HG03469 (cell line): Measurements from ENCODE around the gene SLC12A3.

Experiments used
- ATAC-seq: cut with Tn5 transposase; IDR thresholded peaks from one replicate; pipeline ENCODE4 v1.9.1; 2021; ENCODE audit warnings: mild to moderate bottlenecking, moderate library complexity, moderate number of reproducible peaks; ENCODE audit not compliant: unreplicated experiment

The SLC12A3 gene

DNA sequence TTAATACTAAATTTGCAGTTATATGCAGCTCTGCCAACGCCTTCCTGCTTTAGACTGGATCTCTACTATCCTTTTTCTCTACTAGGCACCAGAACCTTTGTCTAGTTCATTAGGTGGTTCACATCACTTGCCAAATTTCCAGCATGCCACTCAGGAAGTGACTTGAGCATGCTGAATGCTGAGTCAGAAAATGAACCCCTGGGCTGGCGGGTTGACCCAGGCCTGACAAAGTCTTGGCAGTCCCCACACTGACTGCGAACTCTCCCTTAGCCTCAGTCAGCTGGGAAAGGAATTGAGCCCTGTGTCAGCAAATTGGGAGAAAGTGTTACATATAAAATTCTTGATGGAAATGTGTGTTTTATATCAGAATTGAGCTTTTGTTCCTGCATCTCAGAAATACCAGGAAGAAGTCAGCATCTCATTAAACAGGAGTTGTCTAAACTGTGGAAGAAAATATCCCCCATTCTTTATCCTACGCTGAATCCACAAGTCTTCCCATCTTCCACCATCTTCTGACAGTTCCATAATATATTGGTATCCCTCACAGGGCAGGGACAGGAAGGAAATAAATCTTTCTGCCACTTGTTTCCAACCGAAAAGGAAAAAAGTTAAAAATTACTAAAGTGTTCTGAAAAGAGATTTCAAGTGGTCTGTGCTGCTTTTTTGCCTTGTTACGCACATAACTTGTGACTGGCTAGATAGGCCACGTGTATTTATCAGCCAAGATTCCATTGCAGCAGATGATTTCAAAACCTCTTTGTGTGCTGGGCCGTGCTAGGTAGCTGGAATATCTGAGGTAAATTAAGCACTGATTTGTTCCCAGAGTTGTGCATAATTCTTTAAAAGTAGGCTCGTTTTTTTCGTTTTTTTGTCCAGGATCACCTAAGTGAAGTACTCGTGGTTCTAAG is 16.7 kb upstream of the SLC12A3 start:
- no peak for ATAC-seq

DNA sequence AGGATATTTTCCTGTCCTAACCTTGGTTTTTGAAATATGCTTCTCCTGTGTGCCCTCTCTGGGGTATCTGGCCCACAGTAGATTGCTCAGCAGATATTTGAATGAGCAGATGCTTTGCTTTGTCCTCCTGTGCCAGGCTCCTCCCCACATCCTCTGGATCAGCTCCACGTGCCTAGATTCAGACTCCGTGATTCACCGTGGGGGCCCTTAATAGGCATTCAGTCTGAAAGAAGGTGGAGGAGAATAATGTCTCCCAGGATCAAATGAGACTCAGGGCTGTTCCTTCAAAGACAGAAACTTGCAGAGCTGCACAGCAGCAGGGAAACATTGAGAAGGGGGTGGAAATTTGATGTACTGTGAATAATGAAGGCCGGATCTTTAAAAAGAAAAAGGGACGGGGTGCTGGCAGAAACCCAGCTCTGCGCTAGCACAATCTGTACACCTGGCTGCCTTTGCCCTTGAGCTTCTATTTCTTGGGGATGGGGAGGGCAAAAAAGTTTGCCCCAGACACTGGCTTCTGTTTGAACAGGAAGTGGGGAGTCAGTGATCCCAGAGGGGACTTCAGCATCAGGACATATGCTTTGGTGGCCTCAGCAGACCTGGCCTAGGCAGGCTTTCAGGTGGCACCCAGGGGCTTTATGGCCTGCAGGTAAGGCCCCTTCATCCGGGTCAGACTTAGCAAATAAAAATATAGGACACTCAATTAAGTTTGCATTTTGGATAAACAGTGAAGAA is 15.9 kb upstream of the SLC12A3 start:
- ATAC-seq: no peak

DNA sequence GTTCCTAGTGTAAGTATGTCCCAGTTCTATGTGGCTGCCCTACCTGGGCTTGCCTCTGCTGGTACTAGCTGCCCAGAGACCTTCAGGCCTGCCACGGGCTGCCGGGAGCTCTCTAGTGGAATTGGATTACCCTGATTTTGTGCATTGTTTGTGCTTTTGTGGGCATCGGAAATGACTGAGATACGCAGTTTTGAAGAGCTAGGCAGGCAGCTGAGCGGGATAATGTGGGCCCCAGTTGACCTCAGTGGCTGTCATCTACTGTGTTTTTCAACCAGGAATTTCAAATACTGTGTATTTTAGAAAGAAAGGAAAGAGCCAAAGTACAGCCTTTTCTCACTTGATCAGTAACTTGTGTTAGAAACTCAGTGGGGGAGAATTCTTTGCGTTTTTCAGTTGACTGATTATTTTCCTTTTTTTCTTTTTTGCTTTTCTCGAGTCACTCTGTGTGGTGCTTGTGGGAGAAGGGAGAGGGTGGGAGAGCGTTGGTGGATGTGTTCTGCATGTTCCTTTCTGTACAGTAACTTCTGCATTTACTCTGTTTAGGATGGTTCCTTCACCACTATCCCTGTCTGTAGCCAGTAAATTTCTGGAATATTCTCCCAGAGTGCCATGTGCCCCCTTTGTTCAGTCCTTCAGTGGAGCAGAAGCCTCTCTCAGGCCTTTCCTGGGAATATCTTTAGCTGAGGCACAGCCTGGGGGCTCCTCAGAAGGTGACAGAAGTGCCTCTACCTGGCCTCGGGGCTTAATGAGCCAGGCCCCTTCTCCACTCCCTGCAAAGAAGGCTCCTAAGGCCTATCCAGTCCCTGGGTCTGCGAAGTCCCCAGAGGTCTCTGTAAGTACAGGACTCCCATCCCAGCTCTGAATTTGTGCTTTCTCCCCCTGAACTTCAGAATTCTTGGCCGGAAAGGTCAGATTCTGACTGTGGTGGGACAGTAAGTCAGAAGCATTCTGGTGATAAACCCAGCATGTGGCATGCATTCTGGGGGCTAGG is 15.0 kb upstream of the SLC12A3 start:
- no peak for ATAC-seq

DNA sequence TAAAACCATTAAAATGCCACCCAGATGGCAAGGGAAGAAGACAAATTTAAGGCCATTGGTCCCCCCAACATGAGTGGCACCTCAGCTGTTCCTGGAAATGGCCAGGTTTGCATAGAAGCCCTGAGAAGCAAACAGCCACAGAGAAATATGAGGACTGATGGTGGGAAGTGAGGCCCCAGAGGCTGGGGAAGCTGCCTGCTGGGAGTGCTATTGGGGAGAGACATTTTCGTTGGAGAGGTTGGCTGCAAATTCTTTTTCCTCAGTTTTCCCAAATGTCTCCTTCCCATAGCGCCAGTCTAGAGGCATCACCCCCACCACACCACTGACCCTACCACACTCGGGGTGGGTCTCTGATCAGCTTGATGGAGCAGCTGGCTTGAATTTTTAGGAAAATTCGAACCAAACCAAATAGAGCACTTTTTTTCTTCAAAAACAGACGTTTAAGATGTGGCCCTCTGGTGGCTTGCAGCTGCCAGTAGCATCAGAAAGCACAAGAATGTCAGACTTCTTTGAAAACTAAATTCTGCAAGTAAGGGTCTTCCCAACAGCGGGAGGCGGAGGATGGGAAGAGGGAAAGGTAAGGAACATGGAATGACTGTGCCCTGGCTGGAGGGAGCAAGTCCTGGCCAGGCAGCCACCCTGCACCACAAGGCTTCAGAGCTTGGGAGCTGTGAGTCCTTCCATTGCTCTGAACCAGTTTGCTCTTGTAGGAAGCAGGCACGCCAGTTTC is 13.2 kb upstream of the SLC12A3 start:
- no peak for ATAC-seq

- no peak for ATAC-seq
Observed at GRCh38 chr16:56852401-56852730, 12.6 kb upstream of the SLC12A3 start.

DNA sequence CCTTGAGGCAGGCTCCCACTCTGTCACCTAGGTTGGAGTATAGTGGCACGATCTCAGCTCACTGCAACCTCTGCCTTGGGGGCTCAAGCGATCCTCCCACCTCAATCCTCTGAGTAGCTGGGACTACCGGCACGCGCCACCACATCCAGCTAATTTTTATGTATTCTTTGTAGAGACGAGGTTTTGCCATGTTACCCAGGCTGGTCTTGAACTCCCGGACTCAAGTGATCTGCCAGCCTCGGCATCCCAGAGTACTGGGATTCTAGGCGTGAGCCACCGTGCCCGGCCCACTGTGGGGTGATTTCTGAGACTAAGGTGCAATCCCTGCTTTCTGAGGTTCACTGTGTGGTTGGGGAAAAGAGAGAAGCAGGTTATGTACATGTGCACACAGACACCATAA is 12.0 kb upstream of the SLC12A3 start:
- no peak for ATAC-seq

DNA sequence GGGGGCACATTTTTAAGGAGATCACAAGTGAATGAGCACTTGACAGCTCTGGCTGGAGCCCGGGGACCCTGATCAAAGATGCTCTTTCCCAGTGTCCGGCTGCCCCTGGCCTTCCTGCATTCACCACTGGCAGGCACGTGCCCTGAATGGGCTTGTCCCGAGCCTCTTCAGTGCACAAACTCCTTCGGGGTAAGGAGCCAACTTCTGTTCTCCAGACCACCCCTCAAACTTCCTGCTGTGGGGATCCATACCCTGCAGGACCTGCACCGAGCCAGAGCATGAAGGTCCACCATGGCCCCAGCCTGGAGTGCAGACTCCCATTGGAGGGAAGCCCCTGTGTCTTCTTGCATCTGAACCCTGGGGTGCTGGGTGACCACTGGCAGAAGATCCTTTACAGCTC is 9.8 kb upstream of the SLC12A3 start:
- no peak for ATAC-seq

DNA sequence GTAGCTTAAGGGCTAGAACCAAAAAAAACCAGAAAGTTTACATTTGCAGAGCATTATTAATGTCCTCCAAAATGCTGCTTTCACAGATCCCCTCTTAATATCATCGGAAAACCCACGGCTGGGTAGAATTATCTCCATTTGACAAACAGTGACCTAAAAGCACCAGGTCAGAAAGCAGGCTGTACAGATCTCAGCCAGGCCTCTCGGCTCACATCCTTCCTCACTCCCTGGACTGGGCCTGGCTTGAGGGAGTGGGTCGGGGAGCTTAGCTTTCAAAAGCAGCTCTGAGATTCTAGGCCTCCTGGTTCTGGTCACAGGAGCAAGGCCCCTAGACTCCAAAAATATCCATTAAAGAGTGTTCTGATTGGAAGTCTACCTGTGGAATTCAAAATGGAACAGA is 9.1 kb upstream of the SLC12A3 start:
- ATAC-seq: no peak

DNA sequence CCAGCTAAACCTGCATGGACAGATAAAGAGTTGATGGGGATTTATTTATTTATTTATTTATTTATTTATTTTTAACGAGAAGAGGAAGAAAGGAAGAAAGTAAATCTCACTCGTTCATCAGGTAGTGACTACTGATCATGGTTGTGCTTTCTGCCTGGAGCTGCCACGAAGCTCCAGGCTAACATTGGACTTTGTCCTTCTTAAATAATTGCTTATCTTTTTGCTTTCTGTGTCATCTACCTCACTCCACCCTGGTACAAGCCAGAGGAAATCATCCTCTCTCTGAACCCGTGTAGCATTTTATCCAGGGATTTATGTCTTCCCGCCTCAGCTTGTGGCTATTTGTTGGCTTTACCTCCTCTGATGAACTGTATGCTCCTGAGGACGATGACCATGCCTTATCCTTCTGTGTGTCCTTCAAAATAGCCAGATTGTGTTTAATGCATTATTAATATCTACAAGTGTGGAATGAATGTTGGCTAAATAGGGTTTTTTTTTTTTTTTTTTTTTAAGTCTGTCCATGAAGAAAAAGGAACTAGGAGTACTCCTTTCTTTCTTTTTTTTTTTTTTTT is 8.0 kb upstream of the SLC12A3 start:
- no peak for ATAC-seq

DNA sequence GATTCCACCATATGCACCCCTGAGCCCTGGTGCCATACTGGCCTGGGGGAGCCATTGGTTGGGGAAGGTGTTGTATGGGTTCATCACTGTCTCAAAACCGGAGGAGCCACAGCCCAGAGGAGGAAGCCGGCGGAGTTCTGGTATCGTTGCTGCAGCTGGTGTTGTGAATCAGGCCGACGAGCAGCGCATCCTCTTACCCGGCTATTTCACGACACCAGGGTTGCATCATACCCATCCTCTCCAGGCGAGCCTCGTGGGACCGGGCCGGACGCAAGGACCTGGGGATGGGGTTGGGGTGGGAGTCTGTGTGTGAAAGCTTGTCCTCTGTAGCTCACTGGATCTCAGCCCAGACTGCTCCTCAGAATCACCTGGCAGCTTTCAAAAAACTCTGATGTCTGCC is 6.6 kb upstream of the SLC12A3 start:
- ATAC-seq: no peak

DNA sequence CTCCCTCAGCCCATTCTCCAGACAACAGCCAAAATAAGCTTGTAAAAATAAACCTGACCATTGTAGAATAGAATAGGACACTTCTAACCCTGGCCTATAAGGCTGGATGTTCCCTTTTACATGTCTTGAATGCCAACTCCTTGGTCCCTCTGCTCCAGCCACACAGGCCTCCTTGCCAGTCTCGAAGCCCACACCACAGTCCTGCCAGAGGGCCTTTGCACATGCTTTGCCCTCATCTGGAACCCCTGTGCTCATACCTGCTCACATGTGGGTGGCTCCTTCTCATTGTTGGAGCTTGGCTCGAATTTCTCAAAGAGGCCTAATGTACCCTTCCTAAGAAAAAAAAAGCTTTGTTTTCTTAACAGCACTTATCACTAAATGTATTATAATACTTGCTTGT is 5.4 kb upstream of the SLC12A3 start:
- ATAC-seq: no peak

- ATAC-seq: peak; percentile 66
Observed at GRCh38 chr16:56860226-56861020, 4.6 kb upstream of the SLC12A3 start.

- no peak for ATAC-seq
Observed at GRCh38 chr16:56861092-56861610, 3.9 kb upstream of the SLC12A3 start.

- no peak for ATAC-seq
Observed at GRCh38 chr16:56861756-56862155, 3.3 kb upstream of the SLC12A3 start.

- ATAC-seq: no peak
Observed at GRCh38 chr16:56862776-56863175, 2.2 kb upstream of the SLC12A3 start.

- no peak for ATAC-seq
Observed at GRCh38 chr16:56865394-56866062, 521 bp downstream of the SLC12A3 start.

DNA sequence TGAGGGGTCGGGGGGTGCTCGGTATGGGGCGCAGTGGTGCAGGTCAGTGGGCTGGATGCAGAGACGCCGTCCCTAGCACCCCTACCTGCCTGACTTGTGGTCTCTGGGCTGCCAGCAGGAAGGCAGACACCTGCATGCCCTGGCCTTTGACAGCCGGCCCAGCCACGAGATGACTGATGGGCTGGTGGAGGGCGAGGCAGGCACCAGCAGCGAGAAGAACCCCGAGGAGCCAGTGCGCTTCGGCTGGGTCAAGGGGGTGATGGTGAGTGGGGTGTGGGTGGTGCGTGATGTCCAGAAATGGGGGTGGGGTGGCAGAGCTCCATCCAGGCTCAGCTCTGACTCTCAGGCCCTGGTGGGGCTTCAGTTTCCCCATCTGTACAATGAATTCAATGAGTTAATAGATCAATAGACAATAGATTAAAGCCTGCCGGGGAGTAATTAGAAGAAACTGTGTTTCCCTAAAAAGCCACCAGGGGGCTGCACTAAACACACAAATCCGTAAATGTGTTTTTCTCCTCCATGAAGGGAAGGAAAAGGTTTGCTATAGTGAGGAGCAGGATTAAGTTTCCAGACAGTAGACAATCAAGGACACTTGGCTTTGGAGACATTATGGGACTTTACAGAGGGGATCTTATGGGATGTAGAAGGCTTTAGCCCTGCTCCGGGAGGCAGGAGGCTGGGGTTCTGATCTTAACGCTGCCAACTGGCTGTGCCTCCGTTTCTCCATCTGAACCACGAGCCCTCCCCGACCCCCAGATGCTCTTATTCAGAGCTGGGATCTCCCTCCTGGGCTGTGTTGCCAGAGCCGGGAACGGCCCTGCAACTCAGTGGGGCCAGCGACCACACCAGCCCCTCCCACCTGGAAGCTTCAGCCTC is 2.2 kb downstream of the SLC12A3 start:
- no peak for ATAC-seq

- no peak for ATAC-seq
Observed at GRCh38 chr16:56868175-56868574, 3.2 kb downstream of the SLC12A3 start.
